Subcutaneous abdominal adipose tissue (tissue), 5 donors: ENCODE data around the gene ABCC4.

Source experiments
- H3K27ac ChIP-seq: one replicate; pipeline ENCODE4 v1.7.0; 2013; ENCODE audit warnings: low read depth, mild to moderate bottlenecking, inconsistent platforms, low read length, moderate library complexity
- H3K27me3 ChIP-seq, 5 donors: one replicate each; pipeline ENCODE4 v1.7.0; 2013; ENCODE audit warnings: low read length in 5 of 5, inconsistent platforms in 1 of 5; ENCODE audit not compliant: control insufficient read depth in 5 of 5, insufficient read depth in 4 of 5
- H3K36me3 ChIP-seq, 5 donors: one replicate each; pipeline ENCODE4 v1.7.0; 2013; ENCODE audit warnings: low read length in 5 of 5; ENCODE audit not compliant: control insufficient read depth in 5 of 5, insufficient read depth in 5 of 5
- H3K4me1 ChIP-seq, 5 donors: one replicate each; pipeline ENCODE4 v1.7.0; 2013; ENCODE audit warnings: low read length in 5 of 5, mild to moderate bottlenecking in 3 of 5, moderate library complexity in 1 of 5; ENCODE audit not compliant: control insufficient read depth in 5 of 5, insufficient read depth in 5 of 5
- H3K4me3 ChIP-seq, 5 donors: one replicate each; pipeline ENCODE4 v1.7.0; 2013; ENCODE audit warnings: low read length in 5 of 5, low read depth in 1 of 5
- H3K9ac ChIP-seq, 5 donors: one replicate each; pipeline ENCODE4 v1.7.0; 2013; ENCODE audit warnings: low read length in 5 of 5, mild to moderate bottlenecking in 4 of 5, moderate library complexity in 3 of 5
- H3K9me3 ChIP-seq, 5 donors: one replicate each; pipeline ENCODE4 v1.7.0; 2013; ENCODE audit warnings: low read length in 5 of 5; ENCODE audit not compliant: control insufficient read depth in 5 of 5
- donor health status: healthy.
- donor health status: healthy.
- donor health status: healthy.
- donor health status: healthy.
- donor health status: healthy.

The ABCC4 gene

GRCh38 chr13:94999871-95000270 lies 301.4 kb downstream of the ABCC4 start:
- H3K4me1 ChIP-seq: peaks cover 3 to 17% (median 10%) of the 10 kb centered on the region in 5 donors
- no peak overlapping the region for H3K27ac ChIP-seq
- peaks cover 0 to 4% (median 3%) of the 10 kb centered on the region in 5 donors for H3K27me3 ChIP-seq
- H3K36me3 ChIP-seq: no peaks in the 10 kb centered on the region
- H3K4me3 ChIP-seq: no peak overlapping the region
- no peaks in the 10 kb centered on the region for H3K9me3 ChIP-seq
- no peak overlapping the region for H3K9ac ChIP-seq

GRCh38 chr13:94997126-94997525 lies 304.1 kb downstream of the ABCC4 start:
- no peak overlapping the region for H3K4me3 ChIP-seq
- H3K9me3 ChIP-seq: no peaks in the 10 kb centered on the region
- H3K27ac ChIP-seq: no peak overlapping the region
- H3K36me3 ChIP-seq: no peaks in the 10 kb centered on the region
- H3K27me3 ChIP-seq: peaks cover 0 to 2% (median 1%) of the 10 kb centered on the region in 5 donors
- H3K9ac ChIP-seq: no peak overlapping the region
- peaks cover 0 to 10% (median 0%) of the 10 kb centered on the region in 5 donors for H3K4me1 ChIP-seq

GRCh38 chr13:94996445-94996844 lies 304.8 kb downstream of the ABCC4 start:
- Histone ChIP-seq H3K4me1 (peaks cover 0 to 14% (median 0%) of the 10 kb centered on the region in 5 donors), H3K4me3 (no peak overlapping the region), H3K27me3 (no peaks in the 10 kb centered on the region), H3K27ac (no peak overlapping the region), H3K36me3 (no peaks in the 10 kb centered on the region), H3K9ac (no peak overlapping the region), H3K9me3 (no peaks in the 10 kb centered on the region)

- Histone ChIP-seq H3K4me3 (no peak overlapping the region), H3K4me1 (peaks cover 0 to 14% (median 0%) of the 10 kb centered on the region in 5 donors), H3K9ac (no peak overlapping the region), H3K9me3 (no peaks in the 10 kb centered on the region), H3K36me3 (no peaks in the 10 kb centered on the region), H3K27me3 (no peaks in the 10 kb centered on the region), H3K27ac (no peak overlapping the region)
Measured at GRCh38 chr13:94994506-94994905, 306.7 kb downstream of the ABCC4 start.

- H3K27ac ChIP-seq: no peak overlapping the region
- peaks cover 0 to 14% (median 0%) of the 10 kb centered on the region in 5 donors for H3K4me1 ChIP-seq
- no peaks in the 10 kb centered on the region for H3K27me3 ChIP-seq
- H3K9ac ChIP-seq: no peak overlapping the region
- H3K36me3 ChIP-seq: no peaks in the 10 kb centered on the region
- no peak overlapping the region for H3K4me3 ChIP-seq
- H3K9me3 ChIP-seq: no peaks in the 10 kb centered on the region
Measured at GRCh38 chr13:94993616-94994015, 307.6 kb downstream of the ABCC4 start.

- Histone ChIP-seq H3K27me3 (no peaks in the 10 kb centered on the region), H3K9me3 (no peaks in the 10 kb centered on the region), H3K4me1 (peaks cover 0 to 14% (median 0%) of the 10 kb centered on the region in 5 donors), H3K4me3 (no peak overlapping the region), H3K27ac (no peak overlapping the region), H3K9ac (no peak overlapping the region), H3K36me3 (no peaks in the 10 kb centered on the region)
Measured at GRCh38 chr13:94992036-94992960, 309.0 kb downstream of the ABCC4 start.

- no peak overlapping the region for H3K27ac ChIP-seq
- no peak overlapping the region for H3K9ac ChIP-seq
- H3K4me3 ChIP-seq: no peak overlapping the region
- peaks cover 0 to 14% (median 0%) of the 10 kb centered on the region in 5 donors for H3K4me1 ChIP-seq
- no peaks in the 10 kb centered on the region for H3K27me3 ChIP-seq
- no peaks in the 10 kb centered on the region for H3K9me3 ChIP-seq
- no peaks in the 10 kb centered on the region for H3K36me3 ChIP-seq
Measured at GRCh38 chr13:94988654-94989053, 312.6 kb downstream of the ABCC4 start.

- H3K36me3 ChIP-seq: no peaks in the 10 kb centered on the region
- H3K9me3 ChIP-seq: no peaks in the 10 kb centered on the region
Measured at GRCh38 chr13:94987869-94988268, 313.4 kb downstream of the ABCC4 start.

GRCh38 chr13:94987081-94987480 lies 314.2 kb downstream of the ABCC4 start:
- Histone ChIP-seq H3K27me3 (no peaks in the 10 kb centered on the region), H3K27ac (no peak overlapping the region), H3K4me3 (no peak overlapping the region), H3K4me1 (peaks cover 0 to 3% (median 0%) of the 10 kb centered on the region in 5 donors), H3K9ac (no peak overlapping the region), H3K36me3 (no peaks in the 10 kb centered on the region), H3K9me3 (no peaks in the 10 kb centered on the region)

More at GRCh38 chr13:94987869-94988268, 313.4 kb downstream of the ABCC4 start:
- H3K27me3 ChIP-seq: no peaks in the 10 kb centered on the region
- H3K27ac ChIP-seq: no peak overlapping the region
- H3K4me1 ChIP-seq: peaks cover 0 to 11% (median 0%) of the 10 kb centered on the region in 5 donors
- no peak overlapping the region for H3K9ac ChIP-seq
- no peak overlapping the region for H3K4me3 ChIP-seq

GRCh38 chr13:94984958-94985357 lies 316.3 kb downstream of the ABCC4 start:
- Histone ChIP-seq H3K4me1 (no peaks in the 10 kb centered on the region), H3K36me3 (no peaks in the 10 kb centered on the region), H3K9me3 (no peaks in the 10 kb centered on the region), H3K27ac (no peak overlapping the region), H3K9ac (no peak overlapping the region), H3K4me3 (no peak overlapping the region), H3K27me3 (no peaks in the 10 kb centered on the region)
